Measurements from ENCODE around the gene ZNF264. TPM values are rescaled to one million over a fixed set of nuclear protein-coding genes. Genes with fewer than 3 reads are reported as not detected.
"Not testable (repeated sequence)": the region's sequence is repeated elsewhere in the genome, so short reads cannot be mapped to it uniquely, and the experiment has no call there.

Gene ZNF264
- total RNA-seq, 2 experiments from 2014 or later: 20.7 to 22.4 TPM

DNA sequence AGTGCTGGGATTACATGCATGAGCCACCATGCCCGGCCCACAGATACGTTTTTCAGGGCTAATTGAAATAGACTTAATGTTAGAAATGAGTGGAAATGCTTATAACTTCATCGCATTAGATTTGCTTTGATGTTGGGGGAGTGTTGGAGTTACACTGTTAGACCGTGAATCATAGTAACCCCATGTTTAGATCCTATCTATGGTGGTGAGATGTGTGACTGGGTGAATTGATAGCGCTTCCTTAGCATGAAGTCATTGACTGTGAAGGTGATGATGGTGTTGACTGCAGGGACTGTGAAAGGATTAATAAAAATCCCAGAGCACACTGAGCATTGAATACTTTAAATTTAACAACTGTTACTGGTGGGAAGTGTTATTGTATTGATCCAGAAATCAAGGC, 1.7 kb downstream of the ZNF264 start:
- peaks cover 29% of the 10 kb centered on the region for H3K4me1 Mint-ChIP-seq (ENCODE audit: low read depth)
- H3K9me3 Mint-ChIP-seq: peaks cover 27% of the 10 kb centered on the region
- TF ChIP-seq, protein P1, sequence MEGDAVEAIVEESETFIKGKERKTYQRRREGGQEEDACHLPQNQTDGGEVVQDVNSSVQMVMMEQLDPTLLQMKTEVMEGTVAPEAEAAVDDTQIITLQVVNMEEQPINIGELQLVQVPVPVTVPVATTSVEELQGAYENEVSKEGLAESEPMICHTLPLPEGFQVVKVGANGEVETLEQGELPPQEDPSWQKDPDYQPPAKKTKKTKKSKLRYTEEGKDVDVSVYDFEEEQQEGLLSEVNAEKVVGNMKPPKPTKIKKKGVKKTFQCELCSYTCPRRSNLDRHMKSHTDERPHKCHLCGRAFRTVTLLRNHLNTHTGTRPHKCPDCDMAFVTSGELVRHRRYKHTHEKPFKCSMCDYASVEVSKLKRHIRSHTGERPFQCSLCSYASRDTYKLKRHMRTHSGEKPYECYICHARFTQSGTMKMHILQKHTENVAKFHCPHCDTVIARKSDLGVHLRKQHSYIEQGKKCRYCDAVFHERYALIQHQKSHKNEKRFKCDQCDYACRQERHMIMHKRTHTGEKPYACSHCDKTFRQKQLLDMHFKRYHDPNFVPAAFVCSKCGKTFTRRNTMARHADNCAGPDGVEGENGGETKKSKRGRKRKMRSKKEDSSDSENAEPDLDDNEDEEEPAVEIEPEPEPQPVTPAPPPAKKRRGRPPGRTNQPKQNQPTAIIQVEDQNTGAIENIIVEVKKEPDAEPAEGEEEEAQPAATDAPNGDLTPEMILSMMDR (IDR thresholded peaks at IDR 0.05): no peak
- H3K36me3 Mint-ChIP-seq (ENCODE audit: low read depth): peaks cover 80% of the 10 kb centered on the region
- H3K4me3 Mint-ChIP-seq: peak overlapping the region; percentile 94
- intact Hi-C loops (cut with micrococcal nuclease): no loop called here
- ChIA-PET CTCF (interaction anchor here (0.7 kb wide), 1 partner anchor 213 kb away, joined by 3 read pairs; no protein-coding TSS in a partner anchor), POLR2A (interaction anchor here (0.8 to 0.9 kb wide), 2 partner anchors 188 to 626 kb away, joined by 3 to 4 read pairs; no protein-coding TSS in a partner anchor)
- DNase-seq (no peak), ATAC-seq (peak; percentile 41)
- peaks cover 1% of the 10 kb centered on the region for H3K27me3 Mint-ChIP-seq
- peak overlapping the region; percentile 91 for H3K27ac Mint-ChIP-seq

DNA sequence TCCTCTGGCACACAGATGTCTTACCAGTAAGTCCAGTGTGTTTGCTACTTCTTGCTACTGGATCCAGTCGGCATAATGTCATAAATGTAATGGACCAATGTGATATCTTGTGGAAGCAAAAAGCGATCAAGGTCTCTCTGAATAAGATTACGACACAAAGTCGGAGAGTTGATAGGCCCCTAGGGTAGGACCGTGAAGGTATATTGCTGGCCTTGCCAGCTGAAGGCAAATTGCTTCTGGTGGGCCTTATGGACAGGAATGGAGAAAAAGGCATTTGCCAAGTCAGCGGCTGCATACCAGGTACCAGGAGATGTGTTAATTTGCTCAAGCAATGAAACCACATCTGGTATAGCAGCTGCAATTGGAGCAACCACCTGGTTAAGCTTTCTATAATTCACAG, 6.6 kb downstream of the ZNF264 start:
- H3K4me3 Mint-ChIP-seq; POLR2A ChIA-PET; H3K27me3 Mint-ChIP-seq; intact Hi-C loops (cut with micrococcal nuclease); CTCF ChIA-PET; ATAC-seq; H3K9me3 Mint-ChIP-seq; H3K27ac Mint-ChIP-seq; DNase-seq: not testable (repeated sequence)
- Mint-ChIP-seq H3K36me3 (ENCODE audit: low read depth) (peaks cover 88% of the 10 kb centered on the region), H3K4me1 (ENCODE audit: low read depth) (peaks cover 21% of the 10 kb centered on the region)

DNA sequence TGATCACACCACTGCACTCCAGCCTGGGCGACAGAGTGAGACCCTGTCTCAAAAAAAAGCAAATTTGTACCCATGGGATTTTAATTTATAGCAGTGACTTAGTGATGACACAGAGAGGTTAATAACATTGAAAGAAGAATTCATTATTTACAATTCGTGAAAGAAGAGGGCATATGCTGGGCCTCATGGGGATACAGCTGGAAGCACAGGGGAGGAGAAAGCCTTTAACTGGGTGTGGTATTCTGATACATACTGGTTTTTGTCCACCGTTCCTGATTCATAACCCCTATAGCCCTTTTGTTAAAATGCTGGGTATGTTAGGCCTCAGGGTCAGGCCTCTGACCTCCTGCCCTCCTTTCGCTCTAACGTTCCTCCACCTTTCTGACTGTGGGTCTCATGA, 10.9 kb downstream of the ZNF264 start:
- H3K36me3 Mint-ChIP-seq (ENCODE audit: low read depth): peaks cover 81% of the 10 kb centered on the region
- H3K27me3 Mint-ChIP-seq: no peaks in the 10 kb centered on the region
- ATAC-seq: no peak
- H3K27ac Mint-ChIP-seq: no peak overlapping the region
- ChIA-PET POLR2A (interaction anchor here (1.4 kb wide), 1 partner anchor 10 kb away, joined by 3 read pairs; the partner anchor contains the start of gene ZNF264), CTCF (no interaction called here)
- DNase-seq: no peak
- H3K9me3 Mint-ChIP-seq: peaks cover 6% of the 10 kb centered on the region
- H3K4me1 Mint-ChIP-seq (ENCODE audit: low read depth): peaks cover 18% of the 10 kb centered on the region
- no peak overlapping the region for H3K4me3 Mint-ChIP-seq
- TF ChIP-seq, protein P1 (IDR thresholded peaks at IDR 0.05): no peak
- intact Hi-C loops (cut with micrococcal nuclease): no loop called here

GRCh38 chr19:57210381-57210780, 19.1 kb downstream of the ZNF264 start:
- ATAC-seq (no peak), DNase-seq (no peak)
- peaks cover 17% of the 10 kb centered on the region for H3K9me3 Mint-ChIP-seq
- H3K36me3 Mint-ChIP-seq (ENCODE audit: low read depth): peaks cover 76% of the 10 kb centered on the region
- H3K4me3 Mint-ChIP-seq: no peak overlapping the region
- intact Hi-C loops (cut with micrococcal nuclease): no loop called here
- TF ChIP-seq, protein P1 (IDR thresholded peaks at IDR 0.05): no peak
- no peaks in the 10 kb centered on the region for H3K27me3 Mint-ChIP-seq
- H3K27ac Mint-ChIP-seq: no peak overlapping the region
- POLR2A ChIA-PET: no interaction called here
- H3K4me1 Mint-ChIP-seq (ENCODE audit: low read depth): no peaks in the 10 kb centered on the region
- CTCF ChIA-PET: no interaction called here

GRCh38 chr19:57212109-57212508, 20.8 kb downstream of the ZNF264 start:
- H3K9me3 Mint-ChIP-seq: peaks cover 23% of the 10 kb centered on the region
- no peak overlapping the region for H3K4me3 Mint-ChIP-seq
- peaks cover 74% of the 10 kb centered on the region for H3K36me3 Mint-ChIP-seq (ENCODE audit: low read depth)
- ChIA-PET POLR2A (no interaction called here), CTCF (no interaction called here)
- no peaks in the 10 kb centered on the region for H3K4me1 Mint-ChIP-seq (ENCODE audit: low read depth)
- DNase-seq: no peak
- no peak for ATAC-seq
- TF ChIP-seq, protein P1 (IDR thresholded peaks at IDR 0.05): no peak
- intact Hi-C loops (cut with micrococcal nuclease): no loop called here
- H3K27ac Mint-ChIP-seq: no peak overlapping the region
- H3K27me3 Mint-ChIP-seq: no peaks in the 10 kb centered on the region

GRCh38 chr19:57227502-57227901, 36.2 kb downstream of the ZNF264 start:
- CTCF ChIA-PET: no interaction called here
- DNase-seq: no peak
- POLR2A ChIA-PET: no interaction called here
- ATAC-seq: no peak
- no peaks in the 10 kb centered on the region for H3K9me3 Mint-ChIP-seq
- no peak overlapping the region for H3K4me3 Mint-ChIP-seq
- no peak overlapping the region for H3K27ac Mint-ChIP-seq
- H3K4me1 Mint-ChIP-seq (ENCODE audit: low read depth): no peaks in the 10 kb centered on the region
- no peaks in the 10 kb centered on the region for H3K27me3 Mint-ChIP-seq
- TF ChIP-seq, protein P1 (IDR thresholded peaks at IDR 0.05): no peak
- intact Hi-C loops (cut with micrococcal nuclease): no loop called here
- H3K36me3 Mint-ChIP-seq (ENCODE audit: low read depth): no peaks in the 10 kb centered on the region
